Stimulated activated CD8-positive, alpha-beta memory T cell treated with anti-CD3 and anti-CD28 coated beads, Interleukin-7, amount 100 ng/mL, for 48 hours (primary cell): Measurements from ENCODE around the gene GP1BA.

Experiments used
- DNase-seq, 2 donors: peaks; one replicate each; pipeline ENCODE4 v3.0.0-alpha.2; 2020; ENCODE audit warnings: low read depth in 1 of 2; ENCODE audit errors: extremely low read depth in 1 of 2

Gene GP1BA

GRCh38 chr17:4931963-4932362 lies at the start of gene GP1BA:
Gene GP1BA, plus strand, starts transcription at chr17:4932277. Its CDS starts 328 bp downstream, at chr17:4932605.
- DNase-seq: no peak

GRCh38 chr17:4884489-4884888 lies 47.6 kb upstream of the GP1BA start:
- no peak for DNase-seq

- no peak for DNase-seq
Observed at GRCh38 chr17:4886830-4887229, 45.2 kb upstream of the GP1BA start.

- DNase-seq: no peak
Observed at GRCh38 chr17:4887581-4887980, 44.5 kb upstream of the GP1BA start.

- no peak for DNase-seq
Observed at GRCh38 chr17:4891411-4892410, 40.4 kb upstream of the GP1BA start.

- DNase-seq: no peak
Observed at GRCh38 chr17:4892499-4893221, 39.4 kb upstream of the GP1BA start.

GRCh38 chr17:4893272-4893671 lies 38.8 kb upstream of the GP1BA start:
- DNase-seq: no peak

GRCh38 chr17:4893721-4894560 lies 38.1 kb upstream of the GP1BA start:
- DNase-seq: no peak

GRCh38 chr17:4895121-4895520 lies 37.0 kb upstream of the GP1BA start:
- DNase-seq: no peak

GRCh38 chr17:4895657-4896331 lies 36.3 kb upstream of the GP1BA start:
- no peak for DNase-seq

GRCh38 chr17:4896332-4897197 lies 35.5 kb upstream of the GP1BA start:
- no peak for DNase-seq

- no peak for DNase-seq
Observed at GRCh38 chr17:4897198-4897687, 34.8 kb upstream of the GP1BA start.

- no peak for DNase-seq
Observed at GRCh38 chr17:4897785-4898184, 34.3 kb upstream of the GP1BA start.

GRCh38 chr17:4898351-4898750 lies 33.7 kb upstream of the GP1BA start:
- DNase-seq: no peak

GRCh38 chr17:4898927-4899326 lies 33.1 kb upstream of the GP1BA start:
- DNase-seq: no peak

- peak; percentile 88 to 93 for DNase-seq
Observed at GRCh38 chr17:4899341-4900230, 32.5 kb upstream of the GP1BA start, which contains the start of gene C17orf107. Gene C17orf107, plus strand, starts transcription at chr17:4899536. Its CDS starts 227 bp downstream, at chr17:4899763.

- no peak for DNase-seq
Observed at GRCh38 chr17:4900231-4901107, 31.6 kb upstream of the GP1BA start.
